Measurements from ENCODE around the gene ABCC11.

The ABCC11 gene

GRCh38 chr16:48284772-48285409, 37.6 kb upstream of the ABCC11 start:
- TF ChIP-seq, protein P1, sequence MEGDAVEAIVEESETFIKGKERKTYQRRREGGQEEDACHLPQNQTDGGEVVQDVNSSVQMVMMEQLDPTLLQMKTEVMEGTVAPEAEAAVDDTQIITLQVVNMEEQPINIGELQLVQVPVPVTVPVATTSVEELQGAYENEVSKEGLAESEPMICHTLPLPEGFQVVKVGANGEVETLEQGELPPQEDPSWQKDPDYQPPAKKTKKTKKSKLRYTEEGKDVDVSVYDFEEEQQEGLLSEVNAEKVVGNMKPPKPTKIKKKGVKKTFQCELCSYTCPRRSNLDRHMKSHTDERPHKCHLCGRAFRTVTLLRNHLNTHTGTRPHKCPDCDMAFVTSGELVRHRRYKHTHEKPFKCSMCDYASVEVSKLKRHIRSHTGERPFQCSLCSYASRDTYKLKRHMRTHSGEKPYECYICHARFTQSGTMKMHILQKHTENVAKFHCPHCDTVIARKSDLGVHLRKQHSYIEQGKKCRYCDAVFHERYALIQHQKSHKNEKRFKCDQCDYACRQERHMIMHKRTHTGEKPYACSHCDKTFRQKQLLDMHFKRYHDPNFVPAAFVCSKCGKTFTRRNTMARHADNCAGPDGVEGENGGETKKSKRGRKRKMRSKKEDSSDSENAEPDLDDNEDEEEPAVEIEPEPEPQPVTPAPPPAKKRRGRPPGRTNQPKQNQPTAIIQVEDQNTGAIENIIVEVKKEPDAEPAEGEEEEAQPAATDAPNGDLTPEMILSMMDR (IDR thresholded peaks at IDR 0.05) = no peak

GRCh38 chr16:48282636-48283263, 35.4 kb upstream of the ABCC11 start:
- Histone ChIP-seq H3K4me3 (no peak overlapping the region), H3K27ac (no peak overlapping the region)
- no peak for DNase-seq (ENCODE audit: low spot score)
- TF ChIP-seq, protein P1 (IDR thresholded peaks at IDR 0.05) = no peak

More at GRCh38 chr16:48284772-48285409, 37.6 kb upstream of the ABCC11 start:
- no peak for DNase-seq (ENCODE audit: low spot score)
- Histone ChIP-seq H3K4me3 (no peak overlapping the region), H3K27ac (no peak overlapping the region)

DNA sequence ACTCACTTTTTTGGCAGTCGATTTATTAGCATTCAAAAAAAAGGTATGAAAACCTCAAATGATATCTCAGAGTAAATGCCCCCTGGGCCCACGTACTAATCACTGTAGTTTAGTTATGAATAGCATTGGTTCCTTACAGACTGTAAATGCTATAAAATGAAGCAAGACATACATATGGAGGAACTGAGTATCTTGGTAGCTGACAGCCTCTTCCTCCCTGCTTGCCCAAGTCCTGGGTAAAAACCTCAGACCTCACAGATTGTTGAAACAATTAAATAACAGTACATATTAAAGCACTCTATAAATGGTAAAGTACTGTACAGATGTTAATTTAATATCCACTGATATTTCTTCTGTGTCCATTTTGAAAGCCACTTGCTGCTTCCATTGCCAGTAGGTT, 33.2 kb upstream of the ABCC11 start:
- Histone ChIP-seq H3K27ac (no peak overlapping the region), H3K4me3 (no peak overlapping the region)
- TF ChIP-seq, protein P1 (IDR thresholded peaks at IDR 0.05) = no peak
- no peak for DNase-seq (ENCODE audit: low spot score)

GRCh38 chr16:48279199-48279598, 31.9 kb upstream of the ABCC11 start:
- DNase-seq (ENCODE audit: low spot score) = no peak
- Histone ChIP-seq H3K27ac (no peak overlapping the region), H3K4me3 (no peak overlapping the region)
- TF ChIP-seq, protein P1 (IDR thresholded peaks at IDR 0.05) = no peak

GRCh38 chr16:48277158-48277557, 29.8 kb upstream of the ABCC11 start:
- DNase-seq (ENCODE audit: low spot score) = no peak
- Histone ChIP-seq H3K27ac (no peak overlapping the region), H3K4me3 (no peak overlapping the region)
- TF ChIP-seq, protein P1 (IDR thresholded peaks at IDR 0.05) = no peak

- no peak overlapping the region for H3K27ac ChIP-seq
- no peak overlapping the region for H3K4me3 ChIP-seq
- TF ChIP-seq, protein P1 (IDR thresholded peaks at IDR 0.05) = no peak
- DNase-seq (ENCODE audit: low spot score) = no peak
Measured at GRCh38 chr16:48276102-48276501, 28.8 kb upstream of the ABCC11 start.

- no peak overlapping the region for H3K27ac ChIP-seq
- DNase-seq (ENCODE audit: low spot score) = no peak
- TF ChIP-seq, protein P1 (IDR thresholded peaks at IDR 0.05) = no peak
- H3K4me3 ChIP-seq = no peak overlapping the region
Measured at GRCh38 chr16:48274476-48274875, 27.1 kb upstream of the ABCC11 start.

Data from coronary artery (tissue), 2 donors.